Measurements from ENCODE around the gene MVB12B.

DNA sequence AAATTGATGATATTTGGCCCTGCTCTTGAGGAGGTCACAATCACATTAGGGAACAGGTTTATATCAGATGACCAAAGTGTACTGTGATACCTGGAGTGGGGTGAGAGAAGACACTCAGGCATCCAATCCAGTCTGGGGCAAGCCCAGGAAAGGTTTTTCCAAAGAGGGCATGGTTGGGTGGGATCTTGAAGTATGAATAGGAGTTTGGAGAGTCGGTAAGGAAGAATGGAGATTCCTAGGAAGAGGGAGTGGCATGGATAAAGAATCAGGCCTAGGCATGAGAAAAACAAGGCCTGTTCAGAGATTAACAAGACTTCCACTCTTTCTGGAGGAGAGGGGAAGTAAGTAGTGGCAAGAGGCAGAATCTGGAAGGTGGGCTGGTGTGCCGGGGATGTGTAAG, 91.1 kb downstream of the MVB12B start:
- TF ChIP-seq CTCF (IDR thresholded peaks at IDR 0.05; ENCODE audit: insufficient read depth, low read length) (no peak), GABPA (IDR thresholded peaks at IDR 0.05; ENCODE audit: low read depth) (no peak), SPI1 (IDR thresholded peaks at IDR 0.05; ENCODE audit: borderline replicate concordance, low read depth) (no peak), REST (IDR thresholded peaks at IDR 0.05; ENCODE audit: insufficient replicate concordance, low read depth) (no peak), POLR2AphosphoS5 (IDR thresholded peaks at IDR 0.05; ENCODE audit: low read depth) (no peak)
